Stomach smooth muscle (tissue), 2 donors: ENCODE data around the gene ATMIN.

Experiments used
- H3K27ac ChIP-seq: one replicate; pipeline ENCODE4 v1.7.0; 2013; ENCODE audit warnings: mild to moderate bottlenecking, low read length, inconsistent platforms
- H3K27me3 ChIP-seq, 2 donors: one replicate each; pipeline ENCODE4 v1.7.0; 2013; ENCODE audit warnings: low read length in 2 of 2; ENCODE audit not compliant: insufficient read depth in 2 of 2, control insufficient read depth in 1 of 2
- H3K36me3 ChIP-seq, 2 donors: one replicate each; pipeline ENCODE4 v1.7.0; 2013; ENCODE audit warnings: low read length in 2 of 2; ENCODE audit not compliant: control insufficient read depth in 2 of 2, insufficient read depth in 2 of 2
- H3K4me1 ChIP-seq: one replicate; pipeline ENCODE4 v1.7.0; 2013; ENCODE audit warnings: low read length; ENCODE audit not compliant: control insufficient read depth, insufficient read depth
- H3K4me3 ChIP-seq, 2 donors: one replicate each; pipeline ENCODE4 v1.7.0; 2013; ENCODE audit warnings: low read length in 2 of 2
- H3K9ac ChIP-seq, 2 donors: one replicate each; pipeline ENCODE4 v1.7.0; 2013; ENCODE audit warnings: low read length in 2 of 2, mild to moderate bottlenecking in 1 of 2
- H3K9me3 ChIP-seq, 2 donors: one replicate each; pipeline ENCODE4 v1.7.0; 2013; ENCODE audit warnings: low read length in 2 of 2; ENCODE audit not compliant: control insufficient read depth in 2 of 2
- donor health status: healthy.
- donor health status: Pancreatic carcinoma.

Gene ATMIN, protein sequence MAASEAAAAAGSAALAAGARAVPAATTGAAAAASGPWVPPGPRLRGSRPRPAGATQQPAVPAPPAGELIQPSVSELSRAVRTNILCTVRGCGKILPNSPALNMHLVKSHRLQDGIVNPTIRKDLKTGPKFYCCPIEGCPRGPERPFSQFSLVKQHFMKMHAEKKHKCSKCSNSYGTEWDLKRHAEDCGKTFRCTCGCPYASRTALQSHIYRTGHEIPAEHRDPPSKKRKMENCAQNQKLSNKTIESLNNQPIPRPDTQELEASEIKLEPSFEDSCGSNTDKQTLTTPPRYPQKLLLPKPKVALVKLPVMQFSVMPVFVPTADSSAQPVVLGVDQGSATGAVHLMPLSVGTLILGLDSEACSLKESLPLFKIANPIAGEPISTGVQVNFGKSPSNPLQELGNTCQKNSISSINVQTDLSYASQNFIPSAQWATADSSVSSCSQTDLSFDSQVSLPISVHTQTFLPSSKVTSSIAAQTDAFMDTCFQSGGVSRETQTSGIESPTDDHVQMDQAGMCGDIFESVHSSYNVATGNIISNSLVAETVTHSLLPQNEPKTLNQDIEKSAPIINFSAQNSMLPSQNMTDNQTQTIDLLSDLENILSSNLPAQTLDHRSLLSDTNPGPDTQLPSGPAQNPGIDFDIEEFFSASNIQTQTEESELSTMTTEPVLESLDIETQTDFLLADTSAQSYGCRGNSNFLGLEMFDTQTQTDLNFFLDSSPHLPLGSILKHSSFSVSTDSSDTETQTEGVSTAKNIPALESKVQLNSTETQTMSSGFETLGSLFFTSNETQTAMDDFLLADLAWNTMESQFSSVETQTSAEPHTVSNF

DNA sequence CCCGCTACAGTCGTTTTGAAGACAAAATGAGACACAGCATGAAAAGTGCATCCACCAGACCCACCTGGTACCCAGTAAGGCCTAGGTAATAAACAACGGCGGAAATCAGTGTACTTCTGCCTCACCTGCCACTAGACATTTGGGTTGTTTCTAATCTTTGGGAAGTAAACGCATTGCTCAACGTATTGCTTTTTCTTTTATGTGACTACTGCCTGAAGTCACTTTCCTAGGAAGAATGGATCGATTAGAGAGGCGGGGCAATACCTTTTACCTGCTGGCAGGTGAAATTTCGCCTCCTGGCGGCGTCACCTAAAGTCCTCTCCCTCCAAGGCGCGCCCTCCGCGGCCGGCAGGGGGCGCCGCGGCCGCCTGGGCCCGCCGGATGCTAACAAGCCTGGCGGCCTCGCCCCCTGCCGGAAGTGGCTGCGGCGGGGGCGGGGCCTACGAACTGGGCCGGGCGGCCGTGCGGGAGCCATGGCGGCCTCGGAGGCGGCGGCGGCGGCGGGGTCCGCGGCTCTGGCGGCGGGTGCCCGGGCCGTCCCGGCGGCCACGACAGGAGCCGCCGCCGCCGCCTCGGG lies at the start of gene ATMIN:
ATMIN (plus strand) TSS at position 445 of the 577 bp plus-strand sequence; CDS start at position 474, 29 bp downstream.
- H3K4me1 ChIP-seq: peaks cover 17% of the 10 kb centered on the region
- no peaks in the 10 kb centered on the region for H3K36me3 ChIP-seq
- H3K4me3 ChIP-seq: peak within 1 kb of the TSS; percentile 27 to 82
- H3K27me3 ChIP-seq: no peaks in the 10 kb centered on the region
- H3K27ac ChIP-seq: no peak within 1 kb of the TSS
- peak within 1 kb of the TSS; percentile 34 to 80 for H3K9ac ChIP-seq
- no peaks in the 10 kb centered on the region for H3K9me3 ChIP-seq

DNA sequence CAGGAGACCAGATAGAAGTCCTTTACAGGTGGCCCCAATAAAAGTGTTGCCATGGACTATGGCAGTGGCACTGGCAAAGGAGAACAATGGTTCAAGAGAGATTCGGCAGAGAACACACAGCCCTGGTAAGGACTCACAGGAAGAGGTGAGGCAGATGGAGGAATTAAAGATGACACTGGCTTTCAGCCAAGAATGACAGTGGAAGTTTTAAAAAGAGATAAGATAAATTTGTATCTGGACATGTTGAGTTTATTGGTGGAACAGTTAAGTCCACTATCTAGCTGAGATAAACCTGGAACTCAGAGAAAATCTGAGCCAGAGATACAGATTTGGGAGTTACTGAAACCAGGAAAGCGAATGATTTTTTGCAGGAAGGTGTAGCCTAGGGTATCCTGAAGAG lies 49.1 kb upstream of the ATMIN start:
- H3K4me1 ChIP-seq: no peaks in the 10 kb centered on the region
- H3K27me3 ChIP-seq: no peaks in the 10 kb centered on the region
- H3K27ac ChIP-seq: no peak overlapping the region
- no peak overlapping the region for H3K9ac ChIP-seq
- H3K9me3 ChIP-seq: no peaks in the 10 kb centered on the region
- H3K4me3 ChIP-seq: no peak overlapping the region
- H3K36me3 ChIP-seq: peaks cover 0 to 2% of the 10 kb centered on the region in 2 donors

DNA sequence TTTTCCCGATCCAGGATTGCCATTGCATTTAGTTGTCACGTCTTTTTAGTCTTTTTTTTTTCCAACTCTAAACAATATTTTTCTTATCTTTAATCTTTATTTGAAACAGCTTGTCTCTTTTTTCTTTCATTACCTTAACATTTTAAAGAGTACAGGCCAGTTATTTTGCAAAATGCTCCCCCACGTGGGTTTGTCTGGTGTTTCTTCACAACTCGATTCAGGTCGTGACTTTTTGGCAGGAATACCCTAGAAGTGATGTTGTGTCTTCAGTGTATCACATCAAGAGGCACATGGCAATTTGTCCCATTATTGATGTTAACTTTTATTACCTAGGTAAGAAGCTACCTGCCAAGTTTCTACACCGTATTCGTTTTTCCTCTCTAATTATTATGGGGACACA lies 46.9 kb upstream of the ATMIN start:
- H3K4me3 ChIP-seq: no peak overlapping the region
- H3K9ac ChIP-seq: no peak overlapping the region
- H3K27me3 ChIP-seq: no peaks in the 10 kb centered on the region
- peaks cover 0 to 2% of the 10 kb centered on the region in 2 donors for H3K36me3 ChIP-seq
- H3K27ac ChIP-seq: no peak overlapping the region
- H3K4me1 ChIP-seq: no peaks in the 10 kb centered on the region
- no peaks in the 10 kb centered on the region for H3K9me3 ChIP-seq

DNA sequence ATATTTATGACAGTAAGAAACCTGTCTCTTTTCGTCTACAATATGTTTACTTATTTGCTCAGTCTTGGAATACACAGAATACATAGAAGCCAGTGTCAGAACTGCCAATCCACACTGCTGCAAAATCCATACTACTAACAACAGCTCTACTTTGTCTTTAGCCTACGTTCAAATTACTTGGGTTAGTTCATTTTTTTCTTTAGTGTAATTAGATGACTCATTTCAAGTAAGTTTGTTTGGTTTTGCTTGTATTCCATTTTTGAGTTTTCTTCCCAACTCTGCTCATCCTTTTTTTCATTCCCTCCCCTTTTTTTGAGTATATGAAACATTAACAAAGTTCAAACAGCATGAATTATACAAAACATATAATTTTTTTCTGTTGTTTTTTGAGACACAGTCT lies 45.8 kb upstream of the ATMIN start:
- H3K9me3 ChIP-seq: no peaks in the 10 kb centered on the region
- no peaks in the 10 kb centered on the region for H3K27me3 ChIP-seq
- H3K4me1 ChIP-seq: no peaks in the 10 kb centered on the region
- H3K27ac ChIP-seq: no peak overlapping the region
- H3K36me3 ChIP-seq: peaks cover 0 to 2% of the 10 kb centered on the region in 2 donors
- H3K4me3 ChIP-seq: no peak overlapping the region
- no peak overlapping the region for H3K9ac ChIP-seq

DNA sequence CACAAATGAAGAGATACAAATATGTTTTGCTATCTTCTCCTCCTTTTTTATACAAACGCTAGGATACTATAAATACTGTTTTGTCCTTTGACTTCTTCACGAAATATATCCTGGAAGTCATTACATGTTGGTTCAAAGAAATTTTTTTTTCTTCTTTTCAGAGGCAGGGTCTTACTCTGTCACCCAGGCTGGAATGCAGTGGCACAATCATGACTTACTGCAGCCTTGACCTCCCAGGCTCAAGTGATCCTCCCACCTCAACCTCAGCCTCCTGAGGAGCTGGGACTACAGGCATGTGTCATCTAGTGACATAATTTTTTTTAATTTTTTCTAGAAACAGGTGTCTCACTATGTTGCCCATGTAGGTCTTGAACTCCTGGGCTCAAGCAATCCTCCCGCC lies 45.1 kb upstream of the ATMIN start:
- Histone ChIP-seq H3K9me3 (no peaks in the 10 kb centered on the region), H3K27me3 (no peaks in the 10 kb centered on the region), H3K4me3 (no peak overlapping the region), H3K36me3 (peaks cover 0 to 2% of the 10 kb centered on the region in 2 donors), H3K9ac (no peak overlapping the region), H3K27ac (no peak overlapping the region), H3K4me1 (no peaks in the 10 kb centered on the region)

DNA sequence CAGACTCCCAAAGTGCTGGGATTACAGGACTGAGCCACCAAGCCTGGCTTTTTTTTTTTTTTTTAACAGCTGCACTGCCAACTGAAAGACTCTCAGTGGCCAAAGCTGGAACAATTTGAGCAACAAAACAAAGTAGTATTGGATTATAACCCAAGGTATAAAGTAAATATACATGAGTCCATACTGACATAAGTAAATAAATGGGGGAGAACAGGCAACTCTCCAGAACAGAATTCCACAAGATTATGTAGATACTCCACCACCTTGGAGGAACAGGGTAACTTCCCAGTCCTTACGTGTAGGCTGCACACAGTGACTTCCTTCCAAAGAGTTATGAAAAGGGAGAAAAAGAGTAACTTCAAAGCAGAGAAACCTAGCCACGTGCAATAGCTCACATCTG lies 44.7 kb upstream of the ATMIN start:
- Histone ChIP-seq H3K4me1 (no peaks in the 10 kb centered on the region), H3K9me3 (no peaks in the 10 kb centered on the region)

DNA sequence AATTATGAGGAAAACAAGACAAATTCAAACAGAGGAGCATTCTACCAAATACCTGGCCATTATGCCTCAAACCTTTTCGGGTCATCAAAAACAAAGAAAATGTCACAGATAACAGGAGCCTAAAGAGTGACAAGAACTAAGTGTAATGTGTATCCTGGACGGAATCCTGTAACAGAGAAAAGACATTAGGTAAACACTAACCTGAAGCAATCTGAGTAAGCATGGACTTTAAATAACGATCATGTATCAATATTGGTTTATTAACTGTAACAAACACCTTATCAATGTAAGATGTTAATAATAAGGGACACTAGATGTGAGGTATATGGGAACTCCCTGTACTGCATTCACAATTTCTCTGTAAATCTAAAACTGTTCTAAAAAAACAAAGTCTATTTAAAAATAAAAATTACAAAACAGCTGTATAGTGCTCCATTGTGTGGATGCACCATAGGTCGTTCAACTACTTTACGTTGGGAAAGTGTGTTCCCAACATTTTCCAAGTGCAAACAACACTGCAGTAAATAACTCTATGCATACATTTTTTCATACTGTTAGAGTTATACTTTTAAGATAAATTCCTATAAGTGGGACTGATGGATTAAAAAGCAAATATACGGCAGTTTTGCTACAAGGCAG lies 43.7 kb upstream of the ATMIN start:
- H3K9me3 ChIP-seq: no peaks in the 10 kb centered on the region
- H3K27ac ChIP-seq: no peak overlapping the region
- no peak overlapping the region for H3K4me3 ChIP-seq
- peaks cover 0 to 2% of the 10 kb centered on the region in 2 donors for H3K36me3 ChIP-seq
- no peak overlapping the region for H3K9ac ChIP-seq
- no peaks in the 10 kb centered on the region for H3K4me1 ChIP-seq
- H3K27me3 ChIP-seq: no peaks in the 10 kb centered on the region

More for the DNA sequence above, 44.7 kb upstream of the ATMIN start:
- Histone ChIP-seq H3K4me3 (no peak overlapping the region), H3K27me3 (no peaks in the 10 kb centered on the region), H3K36me3 (peaks cover 0 to 2% of the 10 kb centered on the region in 2 donors), H3K27ac (no peak overlapping the region), H3K9ac (no peak overlapping the region)

DNA sequence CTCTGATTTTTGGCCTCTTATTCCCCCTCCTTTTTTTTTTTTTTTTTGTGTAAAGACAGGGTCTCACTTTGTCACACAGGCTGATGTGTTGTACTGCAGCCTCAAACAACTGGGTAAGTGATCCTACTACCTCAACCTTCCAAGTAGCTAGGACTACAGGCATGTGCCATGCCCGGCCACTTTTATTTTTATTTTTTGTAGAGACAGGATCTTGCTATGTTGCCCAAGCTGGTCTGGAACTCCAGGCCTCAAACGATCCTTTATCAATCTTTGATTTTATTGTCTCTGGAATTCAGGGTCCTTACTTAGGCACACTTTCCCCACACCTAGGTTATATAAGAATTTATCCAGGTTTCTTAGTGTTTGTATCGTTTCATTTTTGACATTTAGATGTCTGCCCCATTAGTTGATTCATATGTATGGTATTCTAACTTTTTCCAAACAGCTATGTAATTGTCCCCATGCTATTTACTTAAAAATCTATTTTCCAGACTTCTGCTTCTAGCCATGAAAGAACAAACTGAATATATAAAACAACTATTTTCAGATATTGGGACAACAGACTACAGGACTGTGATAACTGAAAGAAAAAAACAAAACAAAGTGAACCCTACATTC lies 42.9 kb upstream of the ATMIN start:
- no peak overlapping the region for H3K27ac ChIP-seq
- no peaks in the 10 kb centered on the region for H3K4me1 ChIP-seq
- no peak overlapping the region for H3K4me3 ChIP-seq
- H3K36me3 ChIP-seq: peaks cover 0 to 2% of the 10 kb centered on the region in 2 donors
- no peaks in the 10 kb centered on the region for H3K9me3 ChIP-seq
- H3K9ac ChIP-seq: no peak overlapping the region
- H3K27me3 ChIP-seq: no peaks in the 10 kb centered on the region

DNA sequence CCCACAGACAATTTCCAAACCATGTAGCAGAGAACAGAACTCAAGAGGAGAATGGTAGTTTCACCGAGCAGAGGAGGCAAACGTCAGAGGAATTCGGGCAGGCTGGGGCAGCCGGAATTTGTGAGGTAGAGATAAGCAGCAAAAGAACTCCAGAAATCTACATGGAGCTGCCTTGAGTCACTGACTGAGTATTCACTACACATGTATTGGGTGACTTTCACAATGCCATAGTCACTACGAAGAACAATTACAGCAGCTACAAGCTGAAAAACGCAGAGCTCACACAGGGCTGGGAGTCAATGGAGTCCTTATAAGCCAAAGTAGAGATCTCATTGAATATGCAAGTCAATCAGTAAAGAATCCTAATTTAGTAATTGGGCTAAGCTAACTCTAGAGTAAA lies 42.3 kb upstream of the ATMIN start:
- H3K4me3 ChIP-seq: no peak overlapping the region
- H3K27ac ChIP-seq: no peak overlapping the region
- H3K9me3 ChIP-seq: no peaks in the 10 kb centered on the region
- H3K36me3 ChIP-seq: peaks cover 0 to 2% of the 10 kb centered on the region in 2 donors
- H3K9ac ChIP-seq: no peak overlapping the region
- no peaks in the 10 kb centered on the region for H3K4me1 ChIP-seq
- H3K27me3 ChIP-seq: no peaks in the 10 kb centered on the region

DNA sequence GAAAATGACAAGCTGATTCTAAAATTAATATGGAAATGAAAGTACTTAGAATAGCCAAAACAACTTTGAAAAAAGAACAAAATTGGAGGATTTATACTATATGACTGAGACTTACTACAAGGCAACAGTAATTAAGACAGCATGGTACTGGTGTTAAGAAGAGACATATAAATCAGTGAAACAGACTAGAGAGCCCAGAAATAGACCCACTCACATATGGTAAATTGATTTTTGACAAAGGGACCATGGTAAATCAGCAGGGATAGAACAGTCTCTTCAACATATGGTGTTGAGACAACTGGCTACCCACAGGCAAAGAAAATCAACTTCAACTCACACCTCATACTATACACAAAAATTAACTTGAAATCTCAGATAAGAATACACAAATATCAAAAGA lies 41.8 kb upstream of the ATMIN start:
- no peak overlapping the region for H3K9ac ChIP-seq

More for the DNA sequence above, 41.8 kb upstream of the ATMIN start:
- Histone ChIP-seq H3K36me3 (peaks cover 0 to 2% of the 10 kb centered on the region in 2 donors), H3K9me3 (no peaks in the 10 kb centered on the region), H3K4me3 (no peak overlapping the region), H3K27me3 (no peaks in the 10 kb centered on the region), H3K4me1 (no peaks in the 10 kb centered on the region), H3K27ac (no peak overlapping the region)
